Upper lobe of left lung (tissue), 4 donors: ENCODE measurements around the gene NAGS.
"Not testable (repeated sequence)": the region's sequence is repeated elsewhere in the genome, so short reads cannot be mapped to it uniquely, and the experiment has no call there.

Source experiments
- POLR2A ChIP-seq, 4 donors: fragments of 450-650 bp; IDR thresholded peaks; one replicate each; pipeline ENCODE4 v1.5.1; 2016 to 2017; ENCODE audit warnings: antibody characterized with exemption in 4 of 4, mild to moderate bottlenecking in 2 of 4
- POLR2AphosphoS5 ChIP-seq, 2 donors: sonication (generic); formaldehyde crosslinking; IDR thresholded peaks; one replicate each; pipeline ENCODE4 v1.5.1; 2017; ENCODE audit warnings: antibody characterized with exemption in 2 of 2
- TF ChIP-seq, protein P1 (sequence below), 6 experiments: fragments of 450-650 bp in 4 of 6; fragments of 200-600 bp in 2 of 6; sonication (generic) in 2 of 6; IDR thresholded peaks; one replicate each; pipeline ENCODE4 v1.5.1; 2016 to 2019; ENCODE audit warnings: antibody characterized with exemption in 6 of 6

GRCh38 chr17:43972444-43973212, 31.8 kb upstream of the NAGS start:
- TF ChIP-seq POLR2A, POLR2AphosphoS5 (IDR thresholded peaks at IDR 0.05): not testable (repeated sequence)
- TF ChIP-seq, protein P1, sequence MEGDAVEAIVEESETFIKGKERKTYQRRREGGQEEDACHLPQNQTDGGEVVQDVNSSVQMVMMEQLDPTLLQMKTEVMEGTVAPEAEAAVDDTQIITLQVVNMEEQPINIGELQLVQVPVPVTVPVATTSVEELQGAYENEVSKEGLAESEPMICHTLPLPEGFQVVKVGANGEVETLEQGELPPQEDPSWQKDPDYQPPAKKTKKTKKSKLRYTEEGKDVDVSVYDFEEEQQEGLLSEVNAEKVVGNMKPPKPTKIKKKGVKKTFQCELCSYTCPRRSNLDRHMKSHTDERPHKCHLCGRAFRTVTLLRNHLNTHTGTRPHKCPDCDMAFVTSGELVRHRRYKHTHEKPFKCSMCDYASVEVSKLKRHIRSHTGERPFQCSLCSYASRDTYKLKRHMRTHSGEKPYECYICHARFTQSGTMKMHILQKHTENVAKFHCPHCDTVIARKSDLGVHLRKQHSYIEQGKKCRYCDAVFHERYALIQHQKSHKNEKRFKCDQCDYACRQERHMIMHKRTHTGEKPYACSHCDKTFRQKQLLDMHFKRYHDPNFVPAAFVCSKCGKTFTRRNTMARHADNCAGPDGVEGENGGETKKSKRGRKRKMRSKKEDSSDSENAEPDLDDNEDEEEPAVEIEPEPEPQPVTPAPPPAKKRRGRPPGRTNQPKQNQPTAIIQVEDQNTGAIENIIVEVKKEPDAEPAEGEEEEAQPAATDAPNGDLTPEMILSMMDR (IDR thresholded peaks at IDR 0.05): not testable (repeated sequence)
